Measurements from ENCODE around the gene UPF1.

UPF1 gene

GRCh38 chr19:18850471-18851375, 19.0 kb downstream of the UPF1 start:
- no peak for TF ChIP-seq CTCF (IDR thresholded peaks at IDR 0.05; ENCODE audit: extremely low read depth, insufficient read depth, missing control alignments)
- in situ Hi-C loops (cut with MboI; ENCODE audit: low pct_unique_long_range_greater_than_20kb, low sequenced_read_pairs, unreplicated experiment), result no loop called here

GRCh38 chr19:18851673-18852325, 20.0 kb downstream of the UPF1 start:
- DNase-seq (ENCODE audit: low spot score), result no peak
- in situ Hi-C loops (cut with MboI; ENCODE audit: low pct_unique_long_range_greater_than_20kb, low sequenced_read_pairs, unreplicated experiment), result no loop called here
- no peak for TF ChIP-seq CTCF (IDR thresholded peaks at IDR 0.05; ENCODE audit: extremely low read depth, insufficient read depth, missing control alignments)

More at GRCh38 chr19:18850471-18851375, 19.0 kb downstream of the UPF1 start:
- DNase-seq (ENCODE audit: low spot score), result no peak

GRCh38 chr19:18852648-18853047, 20.9 kb downstream of the UPF1 start:
- no peak for DNase-seq (ENCODE audit: low spot score)
- in situ Hi-C loops (cut with MboI; ENCODE audit: low pct_unique_long_range_greater_than_20kb, low sequenced_read_pairs, unreplicated experiment), result no loop called here
- no peak for TF ChIP-seq CTCF (IDR thresholded peaks at IDR 0.05; ENCODE audit: extremely low read depth, insufficient read depth, missing control alignments)

- DNase-seq (ENCODE audit: low spot score), result no peak
- in situ Hi-C loops (cut with MboI; ENCODE audit: low pct_unique_long_range_greater_than_20kb, low sequenced_read_pairs, unreplicated experiment), result no loop called here
- TF ChIP-seq CTCF (IDR thresholded peaks at IDR 0.05; ENCODE audit: extremely low read depth, insufficient read depth, missing control alignments), result peak; percentile 18
Observed at GRCh38 chr19:18853755-18854427, 22.1 kb downstream of the UPF1 start.

GRCh38 chr19:18854982-18855381, 23.2 kb downstream of the UPF1 start:
- TF ChIP-seq CTCF (IDR thresholded peaks at IDR 0.05; ENCODE audit: extremely low read depth, insufficient read depth, missing control alignments), result no peak
- DNase-seq (ENCODE audit: low spot score), result no peak
- in situ Hi-C loops (cut with MboI; ENCODE audit: low pct_unique_long_range_greater_than_20kb, low sequenced_read_pairs, unreplicated experiment), result no loop called here

GRCh38 chr19:18855647-18856384, 24.1 kb downstream of the UPF1 start:
- no peak for DNase-seq (ENCODE audit: low spot score)
- no peak for TF ChIP-seq CTCF (IDR thresholded peaks at IDR 0.05; ENCODE audit: extremely low read depth, insufficient read depth, missing control alignments)
- in situ Hi-C loops (cut with MboI; ENCODE audit: low pct_unique_long_range_greater_than_20kb, low sequenced_read_pairs, unreplicated experiment), result no loop called here

Data from GM13977 (cell line).